Neural progenitor cell (in vitro differentiated cells): Measurements from ENCODE around the gene AP4B1. TPM values are rescaled to one million over a fixed set of nuclear protein-coding genes. Genes with fewer than 3 reads are reported as not detected.

Experiments
- DNase-seq: peaks from one replicate; pipeline ENCODE4 v3.0.0-alpha.2; 2016; ENCODE audit warnings: low spot score
- H2AFZ ChIP-seq: fragments of 200-600 bp; sonication (generic); replicated peaks from 2 replicates; pipeline ENCODE4 v1.6.1; 2016; ENCODE audit warnings: antibody characterized with exemption
- H3F3A ChIP-seq: fragments of 200-600 bp; sonication (generic); 2 replicates; pipeline ENCODE4 v1.6.1; 2016; ENCODE audit warnings: antibody characterized with exemption, low read depth
- H3K27ac ChIP-seq: fragments of 200-600 bp; sonication (generic); 2 replicates; pipeline ENCODE4 v1.5.1; 2016; ENCODE audit warnings: mild to moderate bottlenecking
- H3K27me3 ChIP-seq: fragments of 200-600 bp; sonication (generic); 2 replicates; pipeline ENCODE4 v1.6.1; 2016; ENCODE audit warnings: mild to moderate bottlenecking, moderate library complexity
- H3K36me3 ChIP-seq: fragments of 200-600 bp; sonication (generic); 2 replicates; pipeline ENCODE4 v1.5.1; 2016
- H3K4me1 ChIP-seq: fragments of 200-600 bp; sonication (generic); 2 replicates; pipeline ENCODE4 v1.6.1; 2016; ENCODE audit warnings: mixed run types
- H3K4me2 ChIP-seq: fragments of 200-600 bp; sonication (generic); 2 replicates; pipeline ENCODE4 v1.6.1; 2016
- H3K4me3 ChIP-seq: fragments of 200-600 bp; sonication (generic); 2 replicates; pipeline ENCODE4 v1.5.1; 2016
- H3K79me2 ChIP-seq: fragments of 200-600 bp; sonication (generic); 2 replicates; pipeline ENCODE4 v1.6.1; 2016; ENCODE audit warnings: low read depth
- H3K9ac ChIP-seq: fragments of 200-600 bp; sonication (generic); 2 replicates; pipeline ENCODE4 v1.6.1; 2016
- H3K9me3 ChIP-seq: fragments of 200-600 bp; sonication (generic); 2 replicates; pipeline ENCODE4 v1.5.1; 2016; ENCODE audit warnings: low read depth
- H4K20me1 ChIP-seq: fragments of 200-600 bp; sonication (generic); 2 replicates; pipeline ENCODE4 v1.6.1; 2016; ENCODE audit warnings: low read depth
- H3K27ac Mint-ChIP-seq: 3 replicates; pipeline ENCODE4 v1.8.0; 2021; ENCODE audit warnings: mixed read lengths
- H3K27me3 Mint-ChIP-seq: 2 replicates; pipeline ENCODE4 v1.8.0; 2022; ENCODE audit warnings: low read depth, mild to moderate bottlenecking, inconsistent platforms, moderate library complexity, mixed read lengths; ENCODE audit not compliant: insufficient read depth
- H3K36me3 Mint-ChIP-seq: 3 replicates; pipeline ENCODE4 v1.8.0; 2021; ENCODE audit warnings: mixed read lengths
- H3K4me1 Mint-ChIP-seq: 3 replicates; pipeline ENCODE4 v1.8.0; 2021; ENCODE audit warnings: mixed read lengths
- H3K4me3 Mint-ChIP-seq: 3 replicates; pipeline ENCODE4 v1.8.0; 2021; ENCODE audit warnings: mild to moderate bottlenecking, moderate library complexity, mixed read lengths
- H3K9me3 Mint-ChIP-seq: 3 replicates; pipeline ENCODE4 v1.8.0; 2020; ENCODE audit warnings: mixed read lengths
- EZH2 ChIP-seq: fragments of 200-600 bp; sonication (generic); IDR thresholded peaks from 2 replicates; pipeline ENCODE4 v1.6.1; 2017; ENCODE audit warnings: antibody characterized with exemption, mild to moderate bottlenecking, moderate library complexity
- EZH2phosphoT487 ChIP-seq: fragments of 200-600 bp; sonication (generic); IDR thresholded peaks from 2 replicates; pipeline ENCODE4 v1.6.1; 2017; ENCODE audit warnings: antibody characterized with exemption
- total RNA-seq: library from RNA; depleted of rRNA; stranded (reverse); fragments of >200 nt; gene quantifications from 2 replicates; pipeline ENCODE4 v1.2.3, GENCODE V29; 2015; ENCODE audit warnings: low replicate concordance
- TF ChIP-seq, protein P1 (sequence below): fragments of 200-600 bp; sonication (generic); IDR thresholded peaks from 2 replicates; pipeline ENCODE4 v1.5.1; 2017; ENCODE audit warnings: antibody characterized with exemption, mild to moderate bottlenecking

Gene AP4B1
- total RNA-seq, 1 donor from 2014 or later: 27.7 TPM

GRCh38 chr1:113870778-113871177, 33.8 kb downstream of the AP4B1 start:
- no peaks in the 10 kb centered on the region for H3K27me3 ChIP-seq
- no peaks in the 10 kb centered on the region for H3K4me1 Mint-ChIP-seq
- H3K4me1 ChIP-seq: no peaks in the 10 kb centered on the region
- H3K36me3 Mint-ChIP-seq: no peaks in the 10 kb centered on the region
- H3K9ac ChIP-seq: no peak overlapping the region
- H2AFZ ChIP-seq: no peak overlapping the region
- no peak overlapping the region for H3K27ac ChIP-seq
- no peaks in the 10 kb centered on the region for H3K36me3 ChIP-seq
- peaks cover 2% of the 10 kb centered on the region for H3K27me3 Mint-ChIP-seq
- no peaks in the 10 kb centered on the region for H3K9me3 ChIP-seq
- no peak overlapping the region for H3K27ac Mint-ChIP-seq
- H3K4me3 Mint-ChIP-seq: no peak overlapping the region
- H3K4me2 ChIP-seq: no peak overlapping the region
- no peak overlapping the region for H3K4me3 ChIP-seq
- no peak for TF ChIP-seq EZH2
- TF ChIP-seq, protein P1, sequence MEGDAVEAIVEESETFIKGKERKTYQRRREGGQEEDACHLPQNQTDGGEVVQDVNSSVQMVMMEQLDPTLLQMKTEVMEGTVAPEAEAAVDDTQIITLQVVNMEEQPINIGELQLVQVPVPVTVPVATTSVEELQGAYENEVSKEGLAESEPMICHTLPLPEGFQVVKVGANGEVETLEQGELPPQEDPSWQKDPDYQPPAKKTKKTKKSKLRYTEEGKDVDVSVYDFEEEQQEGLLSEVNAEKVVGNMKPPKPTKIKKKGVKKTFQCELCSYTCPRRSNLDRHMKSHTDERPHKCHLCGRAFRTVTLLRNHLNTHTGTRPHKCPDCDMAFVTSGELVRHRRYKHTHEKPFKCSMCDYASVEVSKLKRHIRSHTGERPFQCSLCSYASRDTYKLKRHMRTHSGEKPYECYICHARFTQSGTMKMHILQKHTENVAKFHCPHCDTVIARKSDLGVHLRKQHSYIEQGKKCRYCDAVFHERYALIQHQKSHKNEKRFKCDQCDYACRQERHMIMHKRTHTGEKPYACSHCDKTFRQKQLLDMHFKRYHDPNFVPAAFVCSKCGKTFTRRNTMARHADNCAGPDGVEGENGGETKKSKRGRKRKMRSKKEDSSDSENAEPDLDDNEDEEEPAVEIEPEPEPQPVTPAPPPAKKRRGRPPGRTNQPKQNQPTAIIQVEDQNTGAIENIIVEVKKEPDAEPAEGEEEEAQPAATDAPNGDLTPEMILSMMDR: no peak
- TF ChIP-seq EZH2phosphoT487: no peak
- no peaks in the 10 kb centered on the region for H4K20me1 ChIP-seq
- H3K9me3 Mint-ChIP-seq: no peaks in the 10 kb centered on the region
- no peaks in the 10 kb centered on the region for H3F3A ChIP-seq
- no peak for DNase-seq
- H3K79me2 ChIP-seq: no peaks in the 10 kb centered on the region

GRCh38 chr1:113868387-113869083, 36.1 kb downstream of the AP4B1 start:
- Histone ChIP-seq H3K9ac (no peak overlapping the region), H3K36me3 (no peaks in the 10 kb centered on the region), H3K9me3 (no peaks in the 10 kb centered on the region), H4K20me1 (no peaks in the 10 kb centered on the region), H3K79me2 (no peaks in the 10 kb centered on the region), H3K4me1 (no peaks in the 10 kb centered on the region), H3F3A (no peaks in the 10 kb centered on the region), H3K4me2 (no peak overlapping the region), H3K4me3 (no peak overlapping the region), H2AFZ (no peak overlapping the region), H3K27ac (no peak overlapping the region), H3K27me3 (no peaks in the 10 kb centered on the region)
- Mint-ChIP-seq H3K36me3 (no peaks in the 10 kb centered on the region), H3K27me3 (peaks cover 2% of the 10 kb centered on the region), H3K27ac (no peak overlapping the region), H3K9me3 (no peaks in the 10 kb centered on the region), H3K4me3 (no peak overlapping the region), H3K4me1 (no peaks in the 10 kb centered on the region)
- TF ChIP-seq, protein P1: no peak
- no peak for TF ChIP-seq EZH2
- TF ChIP-seq EZH2phosphoT487: no peak
- no peak for DNase-seq

- Histone ChIP-seq H4K20me1 (no peaks in the 10 kb centered on the region), H3K4me2 (no peak overlapping the region), H3K9me3 (no peaks in the 10 kb centered on the region), H3K4me1 (no peaks in the 10 kb centered on the region), H3K4me3 (no peak overlapping the region), H3K36me3 (no peaks in the 10 kb centered on the region), H2AFZ (no peak overlapping the region), H3F3A (no peaks in the 10 kb centered on the region), H3K9ac (no peak overlapping the region), H3K27me3 (no peaks in the 10 kb centered on the region), H3K79me2 (no peaks in the 10 kb centered on the region), H3K27ac (no peak overlapping the region)
- Mint-ChIP-seq H3K4me1 (no peaks in the 10 kb centered on the region), H3K4me3 (no peak overlapping the region), H3K27me3 (peaks cover 2% of the 10 kb centered on the region), H3K9me3 (no peaks in the 10 kb centered on the region), H3K36me3 (no peaks in the 10 kb centered on the region), H3K27ac (no peak overlapping the region)
- no peak for TF ChIP-seq EZH2phosphoT487
- no peak for TF ChIP-seq EZH2
- TF ChIP-seq, protein P1: no peak
- no peak for DNase-seq
Measured at GRCh38 chr1:113861641-113862040, 43.0 kb downstream of the AP4B1 start.
